Keratinocyte (primary cell): Measurements from ENCODE around the gene METTL21A. TPM values are rescaled to one million over a fixed set of nuclear protein-coding genes. Genes with fewer than 3 reads are reported as not detected.

ENCODE experiments used
- DNase-seq: peaks from one replicate; pipeline ENCODE4 v3.0.0-alpha.2; 2011; ENCODE audit warnings: low read depth, missing footprints, low spot score
- FAIRE-seq: peaks from 2 replicates; lab custom pipeline; 2011; peaks lifted over from hg19 to GRCh38; lab: Jason Lieb, UNC
- H2AFZ ChIP-seq: 2 replicates; pipeline ENCODE4 v1.6.0; 2012; ENCODE audit warnings: low read length, control low read depth, inconsistent platforms; ENCODE audit not compliant: control insufficient read depth
- H3K27ac ChIP-seq: 2 replicates; pipeline ENCODE4 v1.5.1; 2011; ENCODE audit warnings: low read length; ENCODE audit not compliant: control insufficient read depth, insufficient read depth
- H3K27me3 ChIP-seq: 3 replicates; pipeline ENCODE4 v1.6.0; 2011; ENCODE audit warnings: low read length; ENCODE audit not compliant: control insufficient read depth, insufficient read depth; ENCODE audit errors: extremely low read depth
- H3K36me3 ChIP-seq, 2 experiments: 2 replicates in 1 of 2; 3 replicates in 1 of 2; pipeline ENCODE4 v1.5.1; 2011; ENCODE audit warnings: low read length in 2 of 2, mild to moderate bottlenecking in 1 of 2; ENCODE audit not compliant: control insufficient read depth in 2 of 2, insufficient read depth in 2 of 2; ENCODE audit errors: extremely low read depth in 1 of 2
- H3K4me1 ChIP-seq: 3 replicates; pipeline ENCODE4 v1.5.1; 2011; ENCODE audit warnings: low read length; ENCODE audit not compliant: control insufficient read depth, insufficient read depth; ENCODE audit errors: extremely low read depth
- H3K4me2 ChIP-seq: 3 replicates; pipeline ENCODE4 v1.6.0; 2011; ENCODE audit warnings: low read depth, low read length; ENCODE audit not compliant: control insufficient read depth, insufficient read depth; ENCODE audit errors: extremely low read depth
- H3K4me3 ChIP-seq, 3 experiments: fragments of 200-600 bp in 1 of 3; sonication (generic) in 1 of 3; 2 replicates in 2 of 3; 3 replicates in 1 of 3; pipeline ENCODE4 v1.5.1; 2011 to 2016; ENCODE audit warnings: low read length in 3 of 3, mild to moderate bottlenecking in 3 of 3, control low read depth in 2 of 3, inconsistent platforms in 1 of 3, low read depth in 1 of 3, mixed read lengths in 1 of 3, mixed run types in 1 of 3, moderate library complexity in 1 of 3; ENCODE audit not compliant: control insufficient read depth in 2 of 3, insufficient read depth in 2 of 3; ENCODE audit errors: extremely low read depth in 1 of 3
- H3K79me2 ChIP-seq: 2 replicates; pipeline ENCODE4 v1.6.0; 2012; ENCODE audit warnings: low read length; ENCODE audit not compliant: control insufficient read depth, insufficient read depth
- H3K9ac ChIP-seq: 3 replicates; pipeline ENCODE4 v1.6.0; 2011; ENCODE audit warnings: low read length; ENCODE audit not compliant: control insufficient read depth, insufficient read depth; ENCODE audit errors: extremely low read depth
- H3K9me1 ChIP-seq: 3 replicates; pipeline ENCODE4 v1.6.0; 2011; ENCODE audit warnings: low read length; ENCODE audit not compliant: control insufficient read depth, insufficient read depth; ENCODE audit errors: extremely low read depth
- H3K9me3 ChIP-seq: 2 replicates; pipeline ENCODE4 v1.5.1; 2012; ENCODE audit warnings: low read depth, low read length; ENCODE audit not compliant: control insufficient read depth
- H4K20me1 ChIP-seq: 3 replicates; pipeline ENCODE4 v1.6.0; 2011; ENCODE audit warnings: low read length; ENCODE audit not compliant: control insufficient read depth, insufficient read depth; ENCODE audit errors: extremely low read depth
- CTCF ChIP-seq, 3 experiments: IDR thresholded peaks in 1 of 3; conservative IDR thresholded peaks in 1 of 3; optimal IDR thresholded peaks in 1 of 3; 2 replicates in 2 of 3; 3 replicates in 1 of 3; pipeline versions ENCODE3 to v1.5.1; 2011; ENCODE audit warnings: low read length in 3 of 3, mild to moderate bottlenecking in 3 of 3, moderate library complexity in 2 of 3, control low read depth in 1 of 3, inconsistent platforms in 1 of 3; ENCODE audit not compliant: insufficient read depth in 2 of 3; ENCODE audit errors: extremely low read depth in 1 of 3
- EZH2 ChIP-seq: IDR thresholded peaks from one replicate; pipeline ENCODE4 v1.6.1; 2012; ENCODE audit warnings: inconsistent platforms, mild to moderate bottlenecking, low read length, moderate library complexity
- dilution Hi-C: fragments of 300-500 bp; cut with MboI; formaldehyde crosslinking; loops from one replicate; pipeline ENCODE4 v1.7.0; 2020; ENCODE audit warnings: low sequenced_read_pairs; ENCODE audit not compliant: extremely low pct_ligation_motif_present
- polyA plus RNA-seq, 5 experiments: library from polyadenylated mRNA; depleted of rRNA in 3 of 5; stranded (reverse) in 3 of 5; stranded (forward) in 1 of 5; unstranded in 1 of 5; fragments of >200 nt; gene quantifications; 1 replicate in 1 of 5; 2 replicates in 3 of 5; 3 replicates in 1 of 5; pipeline versions ENCODE4 v1.2.1 to v1.2.3, GENCODE V29; 2011 to 2012; ENCODE audit warnings: missing spikeins in 2 of 5, low read depth in 1 of 5, low replicate concordance in 1 of 5

The METTL21A gene
- polyA plus RNA-seq, 1 donor (not counting 4 experiments of a cell fraction or from before 2014, with no cell fraction given), result 10.1 TPM

- no peak for FAIRE-seq
- Histone ChIP-seq H3K36me3 (peaks cover 4% of the 10 kb centered on the region in 2 experiments), H3K4me2 (no peak overlapping the region)
Observed at GRCh38 chr2:207616185-207616584, 9.0 kb downstream of the METTL21A start.

GRCh38 chr2:207614824-207615223, 10.4 kb downstream of the METTL21A start:
- Histone ChIP-seq H3K9ac (no peak overlapping the region), H3K27ac (no peak overlapping the region), H4K20me1 (no peaks in the 10 kb centered on the region), H3K27me3 (no peaks in the 10 kb centered on the region), H3K9me1 (no peaks in the 10 kb centered on the region), H3K4me1 (peaks cover 14% of the 10 kb centered on the region), H3K79me2 (no peaks in the 10 kb centered on the region), H2AFZ (no peak overlapping the region), H3K36me3 (peaks cover under 1 to 4% of the 10 kb centered on the region in 2 experiments), H3K4me3 (no peak overlapping the region), H3K4me2 (no peak overlapping the region), H3K9me3 (no peaks in the 10 kb centered on the region)
- FAIRE-seq (no peak), DNase-seq (no peak)
- no peak for TF ChIP-seq CTCF (optimal IDR thresholded peaks at IDR 0.05 in 1 of 3, IDR thresholded peaks at IDR 0.05 in 1 of 3, conservative IDR thresholded peaks at IDR 0.05 in 1 of 3; ENCODE audit: extremely low read depth in 1 of 3, insufficient read depth in 2 of 3, low read length in 3 of 3)
- no peak for TF ChIP-seq EZH2
- dilution Hi-C loops, result no loop called here

More at GRCh38 chr2:207616185-207616584, 9.0 kb downstream of the METTL21A start:
- no peak for TF ChIP-seq EZH2
- TF ChIP-seq CTCF (optimal IDR thresholded peaks at IDR 0.05 in 1 of 3, IDR thresholded peaks at IDR 0.05 in 1 of 3, conservative IDR thresholded peaks at IDR 0.05 in 1 of 3; ENCODE audit: extremely low read depth in 1 of 3, insufficient read depth in 2 of 3, low read length in 3 of 3), result no peak
- Histone ChIP-seq H3K27me3 (no peaks in the 10 kb centered on the region), H3K9me3 (no peaks in the 10 kb centered on the region), H4K20me1 (no peaks in the 10 kb centered on the region), H3K9me1 (no peaks in the 10 kb centered on the region), H3K27ac (peak overlapping the region; percentile 11), H3K4me1 (peaks cover 14% of the 10 kb centered on the region), H2AFZ (no peak overlapping the region), H3K4me3 (no peak overlapping the region), H3K9ac (no peak overlapping the region), H3K79me2 (no peaks in the 10 kb centered on the region)
- dilution Hi-C loops, result no loop called here
- DNase-seq, result no peak
